SK-N-MC (cell line): Measurements from ENCODE around the gene SOS2.

Source experiments
- DNase-seq: peaks from one replicate; pipeline ENCODE4 v3.0.0-alpha.2; 2011; ENCODE audit warnings: low read depth, low spot score
- H3K27ac ChIP-seq: fragments of 200-600 bp; sonication (generic); 2 replicates; pipeline ENCODE4 v1.5.1; 2016; ENCODE audit warnings: mixed run types
- H3K36me3 ChIP-seq: fragments of 200-600 bp; sonication (generic); 2 replicates; pipeline ENCODE4 v1.6.1; 2017; ENCODE audit warnings: antibody characterized with exemption, low read length, mixed read lengths; ENCODE audit not compliant: insufficient read depth
- H3K4me3 ChIP-seq: fragments of 200-600 bp; sonication (generic); 2 replicates; pipeline ENCODE4 v1.5.1; 2016
- H3K9ac ChIP-seq: fragments of 200-600 bp; sonication (generic); 2 replicates; pipeline ENCODE4 v1.8.0; 2017; ENCODE audit warnings: mixed run types, mixed read lengths; ENCODE audit not compliant: insufficient read length
- H3K9me3 ChIP-seq: fragments of 200-600 bp; sonication (generic); 2 replicates; pipeline ENCODE4 v1.6.1; 2017; ENCODE audit warnings: low read depth, mild to moderate bottlenecking, antibody characterized with exemption, low read length, moderate library complexity, mixed read lengths
- EZH2 ChIP-seq: fragments of 200-600 bp; sonication (generic); IDR thresholded peaks from one replicate; pipeline ENCODE4 v1.6.1; 2017; ENCODE audit warnings: antibody characterized with exemption
- FOXP2 ChIP-seq: optimal IDR thresholded peaks from 2 replicates; pipeline ENCODE3; 2011; ENCODE audit warnings: mild to moderate bottlenecking, moderate library complexity; ENCODE audit not compliant: insufficient read depth; ENCODE audit errors: extremely low read length, control extremely low read depth
- POLR2AphosphoS5 ChIP-seq: IDR thresholded peaks from 2 replicates; pipeline ENCODE4 v1.6.1; 2012; ENCODE audit warnings: mild to moderate bottlenecking, low read depth, low read length, borderline replicate concordance

Gene SOS2

DNA sequence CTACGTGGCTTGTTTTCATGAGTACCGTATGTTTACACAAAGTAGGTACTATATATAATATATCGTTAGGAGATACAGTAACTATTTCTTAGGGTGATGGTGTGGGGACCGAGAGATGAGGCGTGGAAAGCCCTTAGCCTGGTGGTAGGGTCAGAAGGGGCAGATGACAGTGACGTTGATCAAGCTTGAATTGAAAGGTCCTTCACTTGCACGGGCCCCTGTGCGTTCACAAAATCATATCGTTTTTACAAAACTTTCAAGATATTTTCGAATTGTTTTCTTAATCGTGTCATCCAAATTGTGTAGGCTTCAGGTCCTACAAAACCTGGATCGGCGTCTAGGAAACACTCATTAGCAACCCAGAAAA lies 881 bp upstream of the SOS2 start:
- no peaks in the 10 kb centered on the region; the same call in 1 of the 2 replicates for H3K9me3 ChIP-seq
- peak overlapping the region; percentile 92 for H3K27ac ChIP-seq
- TF ChIP-seq EZH2 (no peak), FOXP2 (no peak), POLR2AphosphoS5 (no peak)
- peak overlapping the region; percentile 85 for H3K9ac ChIP-seq
- H3K36me3 ChIP-seq: peaks cover 9% of the 10 kb centered on the region
- peak overlapping the region; percentile 90 for H3K4me3 ChIP-seq
- DNase-seq: no peak

- Histone ChIP-seq H3K9me3 (no peaks in the 10 kb centered on the region; the same call in 1 of the 2 replicates), H3K27ac (0 out of 2 replicates have a peak overlapping the region, but pooled peaks have one; percentile 14), H3K36me3 (peaks cover 9% of the 10 kb centered on the region), H3K4me3 (peak overlapping the region; percentile 90), H3K9ac (peak overlapping the region; percentile 84)
- peak; percentile 30 for DNase-seq
- TF ChIP-seq FOXP2: no peak
- TF ChIP-seq POLR2AphosphoS5: no peak
- TF ChIP-seq EZH2: no peak
Measured at GRCh38 chr14:50230701-50231474, 490 bp downstream of the SOS2 start.

- H3K4me3 ChIP-seq: peak overlapping the region; percentile 90
- TF ChIP-seq POLR2AphosphoS5 (no peak), FOXP2 (no peak), EZH2 (no peak)
- H3K9ac ChIP-seq: peak overlapping the region; percentile 84
- no peak overlapping the region for H3K27ac ChIP-seq
- DNase-seq: no peak
- H3K9me3 ChIP-seq: no peaks in the 10 kb centered on the region; the same call in 1 of the 2 replicates
- H3K36me3 ChIP-seq: peaks cover 9% of the 10 kb centered on the region
Measured at GRCh38 chr14:50230401-50230700, 1.0 kb downstream of the SOS2 start.

GRCh38 chr14:50229681-50230080 lies 1.7 kb downstream of the SOS2 start:
- Histone ChIP-seq H3K9ac (peak overlapping the region; percentile 84), H3K36me3 (peaks cover 9% of the 10 kb centered on the region), H3K9me3 (no peaks in the 10 kb centered on the region; the same call in 1 of the 2 replicates), H3K4me3 (peak overlapping the region; percentile 90), H3K27ac (no peak overlapping the region)
- no peak for TF ChIP-seq POLR2AphosphoS5
- no peak for TF ChIP-seq FOXP2
- TF ChIP-seq EZH2: no peak
- no peak for DNase-seq

- no peak overlapping the region for H3K4me3 ChIP-seq
- no peak for DNase-seq
- H3K36me3 ChIP-seq: peaks cover 9% of the 10 kb centered on the region
- H3K9ac ChIP-seq: no peak overlapping the region
- TF ChIP-seq FOXP2 (no peak), POLR2AphosphoS5 (no peak), EZH2 (no peak)
- H3K27ac ChIP-seq: no peak overlapping the region
- H3K9me3 ChIP-seq: no peaks in the 10 kb centered on the region; the same call in 1 of the 2 replicates
Measured at GRCh38 chr14:50228313-50228712, 3.1 kb downstream of the SOS2 start.

GRCh38 chr14:50225974-50226297 lies 5.4 kb downstream of the SOS2 start:
- Histone ChIP-seq H3K36me3 (peaks cover 9% of the 10 kb centered on the region), H3K9me3 (no peaks in the 10 kb centered on the region; the same call in 1 of the 2 replicates), H3K27ac (peak overlapping the region; percentile 34; the same call in 1 of the 2 replicates), H3K4me3 (no peak overlapping the region), H3K9ac (no peak overlapping the region)
- TF ChIP-seq POLR2AphosphoS5 (no peak), FOXP2 (no peak), EZH2 (no peak)
- no peak for DNase-seq

DNA sequence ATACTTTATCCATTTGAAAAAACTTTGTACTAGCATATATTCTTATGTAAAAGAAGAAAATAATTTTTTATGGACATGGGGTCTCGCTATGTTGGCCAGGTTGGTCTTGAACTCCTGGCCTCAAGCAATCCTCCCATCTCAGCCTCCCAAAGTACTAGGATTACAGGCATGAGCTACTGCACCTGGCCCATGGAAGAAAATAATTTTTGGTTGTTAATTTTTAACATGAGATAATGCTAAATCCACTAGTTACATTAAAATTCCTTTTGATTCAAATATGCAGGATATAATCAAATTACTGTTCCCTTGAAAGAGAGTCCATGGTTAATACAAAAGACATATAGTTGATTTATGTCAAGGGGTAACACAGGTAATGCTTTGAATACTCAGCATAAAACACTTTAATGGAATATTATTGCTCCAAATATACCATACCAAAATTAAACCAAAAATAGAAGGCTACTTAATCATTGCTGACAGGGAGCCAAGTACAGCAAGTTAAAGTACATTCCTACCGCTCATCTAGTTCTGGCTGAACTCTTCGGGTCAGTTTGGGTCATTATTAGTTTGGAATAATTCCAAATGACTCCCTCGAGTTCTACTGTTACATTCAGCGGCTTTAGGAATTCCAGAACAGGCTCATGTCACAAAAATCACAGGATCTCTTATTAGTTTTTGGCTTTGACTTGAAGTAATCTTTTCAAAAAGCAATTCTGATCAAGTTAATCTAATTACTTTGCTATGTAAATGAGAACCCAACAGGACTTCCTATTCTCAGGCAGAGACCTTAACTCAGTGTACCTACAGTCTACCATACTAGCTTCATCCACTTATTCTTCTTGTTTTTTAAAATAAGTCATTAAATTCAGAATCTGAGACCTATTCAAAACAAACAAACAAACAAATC lies 6.1 kb downstream of the SOS2 start:
- no peak for DNase-seq
- no peak overlapping the region; the same call in 1 of the 2 replicates for H3K27ac ChIP-seq
- TF ChIP-seq FOXP2 (no peak), POLR2AphosphoS5 (no peak), EZH2 (no peak)
- no peaks in the 10 kb centered on the region; the same call in 1 of the 2 replicates for H3K9me3 ChIP-seq
- H3K36me3 ChIP-seq: peaks cover 9% of the 10 kb centered on the region
- no peak overlapping the region for H3K4me3 ChIP-seq
- no peak overlapping the region for H3K9ac ChIP-seq

DNA sequence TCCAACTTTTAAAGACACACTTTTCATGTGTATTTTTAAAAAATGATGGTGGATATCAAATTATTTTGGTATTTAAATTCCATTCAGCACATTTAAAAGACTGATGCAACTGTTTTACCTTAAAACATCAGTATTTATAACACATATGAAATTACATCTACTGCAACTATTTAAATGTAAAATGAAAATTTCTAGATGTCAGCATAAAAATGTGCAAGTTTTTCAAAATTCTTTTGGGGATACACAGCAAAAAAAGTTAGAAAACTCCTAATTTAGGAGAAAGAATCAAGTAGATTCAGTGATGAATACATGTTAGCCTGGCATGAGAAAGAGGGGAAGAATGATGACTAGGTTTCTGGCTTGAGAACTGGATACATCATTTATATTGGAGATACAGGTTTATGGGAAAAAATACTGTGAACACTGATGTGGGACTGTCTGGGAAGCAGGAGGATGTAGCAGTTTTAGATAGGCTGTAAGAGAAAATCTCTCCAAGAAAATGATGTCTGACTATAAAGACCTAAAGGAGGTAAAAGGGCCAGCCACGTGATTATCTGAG lies 9.2 kb downstream of the SOS2 start:
- H3K36me3 ChIP-seq: no peaks in the 10 kb centered on the region
- DNase-seq: no peak
- no peak overlapping the region for H3K27ac ChIP-seq
- no peak overlapping the region for H3K9ac ChIP-seq
- TF ChIP-seq POLR2AphosphoS5 (no peak), EZH2 (no peak), FOXP2 (no peak)
- no peak overlapping the region for H3K4me3 ChIP-seq
- H3K9me3 ChIP-seq: no peaks in the 10 kb centered on the region
